Measurements from ENCODE around the gene PROM1.

GRCh38 chr4:16083241-16084191, at the start of gene PROM1:
- TF ChIP-seq CTCF (IDR thresholded peaks at IDR 0.05) (no peak), POLR2A (IDR thresholded peaks at IDR 0.05) (no peak)
